Lung (tissue), 12 donors: ENCODE measurements around the gene XRCC5. TPM values are rescaled to one million over a fixed set of nuclear protein-coding genes. Genes with fewer than 3 reads are reported as not detected.

ENCODE experiments used
- ATAC-seq: fragments of 200-7000 bp; cut with Tn5 transposase; one replicate; pipeline ENCODE4 v1.9.1; 2020; ENCODE audit warnings: moderate number of reproducible peaks; ENCODE audit not compliant: insufficient read depth, low FRiP score
- DNase-seq, 3 donors: peaks; one replicate each; pipeline ENCODE4 v3.0.0-alpha.2; 2013 to 2017
- H3K27ac ChIP-seq, 2 donors: one replicate each; pipeline ENCODE4 v1.5.1; 2013; ENCODE audit warnings: mild to moderate bottlenecking in 2 of 2, moderate library complexity in 2 of 2, control low read depth in 1 of 2, inconsistent platforms in 1 of 2, low read depth in 1 of 2, low read length in 1 of 2
- H3K27me3 ChIP-seq, 3 donors: one replicate each; pipeline ENCODE4 v1.5.1; 2013; ENCODE audit warnings: low read length in 2 of 3; ENCODE audit not compliant: control insufficient read depth in 3 of 3, insufficient read depth in 3 of 3
- H3K36me3 ChIP-seq, 4 donors: one replicate each; pipeline ENCODE4 v1.5.1; 2013; ENCODE audit warnings: low read length in 4 of 4, mild to moderate bottlenecking in 1 of 4, moderate library complexity in 1 of 4; ENCODE audit not compliant: control insufficient read depth in 4 of 4, insufficient read depth in 4 of 4
- H3K4me1 ChIP-seq, 5 donors: one replicate each; pipeline ENCODE4 v1.5.1; 2013; ENCODE audit warnings: low read length in 5 of 5, mild to moderate bottlenecking in 2 of 5, moderate library complexity in 1 of 5; ENCODE audit not compliant: control insufficient read depth in 5 of 5, insufficient read depth in 5 of 5
- H3K4me3 ChIP-seq: one replicate; pipeline ENCODE4 v1.5.1; 2013; ENCODE audit warnings: mild to moderate bottlenecking, control low read depth, moderate library complexity
- H3K9ac ChIP-seq, 2 donors: one replicate each; pipeline ENCODE4 v1.5.1; 2013; ENCODE audit warnings: low read length in 2 of 2, control low read depth in 1 of 2; ENCODE audit not compliant: insufficient read depth in 1 of 2
- H3K9me3 ChIP-seq, 4 donors: one replicate each; pipeline ENCODE4 v1.5.1; 2013; ENCODE audit warnings: low read length in 3 of 4, mild to moderate bottlenecking in 1 of 4, moderate library complexity in 1 of 4; ENCODE audit not compliant: control insufficient read depth in 4 of 4, insufficient read depth in 3 of 4
- WGBS, 2 donors: extraction: QIAGEN DNeasy Blood & Tissue Kit; methylation state at CpG; one replicate each; pipeline ENCODE4 v1.1.7; 2013; 5-methylcytosine and 5-hydroxymethylcytosine counted together
- polyA plus RNA-seq, 2 donors: library from polyadenylated mRNA; stranded (reverse); fragments of 200-250 nt; gene quantifications; one replicate each; pipeline ENCODE4 v1.2.1, GENCODE V29; 2013
- total RNA-seq, 2 donors: library from RNA; depleted of rRNA in 1 of 2; stranded (reverse); fragments of >200 nt in 1 of 2; gene quantifications; one replicate each; pipeline ENCODE4 v1.2.1, GENCODE V29; 2014 to 2021
- TF ChIP-seq, protein P1 (sequence below): IDR thresholded peaks from 2 replicates; pipeline ENCODE4 v1.5.1; 2012; ENCODE audit warnings: mild to moderate bottlenecking; ENCODE audit errors: control extremely low read depth, extremely low read depth
- donor health status: control.
- donor health status: control.
- donor health status: Bipolar disorder and iron deficiency.
- donor health status: healthy.
- donor health status: DM: yes; HTN: yes; CAD: no.

Gene XRCC5
- total and polyA plus RNA-seq, 4 donors = 67.3 to 200 (median 144) TPM

DNA sequence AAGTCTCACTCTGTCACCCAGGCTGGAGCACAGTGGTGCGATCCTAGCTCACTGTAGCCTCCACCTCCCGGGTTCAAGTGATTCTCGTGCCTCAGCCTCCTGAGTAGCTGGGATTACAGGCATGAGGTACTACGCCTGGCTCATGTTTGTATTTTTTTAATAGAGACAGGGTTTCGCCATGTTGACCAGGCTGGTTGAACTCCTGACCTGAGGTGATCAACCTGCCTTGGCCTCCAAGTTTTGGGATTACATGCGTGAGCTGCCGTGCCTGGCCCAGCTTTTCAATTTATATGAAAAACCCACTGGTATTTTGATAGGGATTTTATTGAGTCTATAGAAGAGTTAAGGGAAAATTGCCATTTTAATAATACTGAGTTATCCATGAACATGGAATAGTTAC, 63.3 kb downstream of the XRCC5 start:
- H3K9ac ChIP-seq = no peak overlapping the region
- H3K9me3 ChIP-seq = peaks cover 0 to 2% (median 0%) of the 10 kb centered on the region in 4 donors
- H3K4me3 ChIP-seq = no peak overlapping the region
- H3K4me1 ChIP-seq = no peaks in the 10 kb centered on the region
- no peak for ATAC-seq
- DNase-seq = no peak
- 95 to 98% methylated on average over 7 of the region's 7 CpGs for WGBS, 2 donors
- peaks cover 16 to 40% (median 31%) of the 10 kb centered on the region in 4 donors for H3K36me3 ChIP-seq
- no peak overlapping the region for H3K27ac ChIP-seq
- TF ChIP-seq, protein P1, sequence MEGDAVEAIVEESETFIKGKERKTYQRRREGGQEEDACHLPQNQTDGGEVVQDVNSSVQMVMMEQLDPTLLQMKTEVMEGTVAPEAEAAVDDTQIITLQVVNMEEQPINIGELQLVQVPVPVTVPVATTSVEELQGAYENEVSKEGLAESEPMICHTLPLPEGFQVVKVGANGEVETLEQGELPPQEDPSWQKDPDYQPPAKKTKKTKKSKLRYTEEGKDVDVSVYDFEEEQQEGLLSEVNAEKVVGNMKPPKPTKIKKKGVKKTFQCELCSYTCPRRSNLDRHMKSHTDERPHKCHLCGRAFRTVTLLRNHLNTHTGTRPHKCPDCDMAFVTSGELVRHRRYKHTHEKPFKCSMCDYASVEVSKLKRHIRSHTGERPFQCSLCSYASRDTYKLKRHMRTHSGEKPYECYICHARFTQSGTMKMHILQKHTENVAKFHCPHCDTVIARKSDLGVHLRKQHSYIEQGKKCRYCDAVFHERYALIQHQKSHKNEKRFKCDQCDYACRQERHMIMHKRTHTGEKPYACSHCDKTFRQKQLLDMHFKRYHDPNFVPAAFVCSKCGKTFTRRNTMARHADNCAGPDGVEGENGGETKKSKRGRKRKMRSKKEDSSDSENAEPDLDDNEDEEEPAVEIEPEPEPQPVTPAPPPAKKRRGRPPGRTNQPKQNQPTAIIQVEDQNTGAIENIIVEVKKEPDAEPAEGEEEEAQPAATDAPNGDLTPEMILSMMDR = no peak
- no peaks in the 10 kb centered on the region for H3K27me3 ChIP-seq

DNA sequence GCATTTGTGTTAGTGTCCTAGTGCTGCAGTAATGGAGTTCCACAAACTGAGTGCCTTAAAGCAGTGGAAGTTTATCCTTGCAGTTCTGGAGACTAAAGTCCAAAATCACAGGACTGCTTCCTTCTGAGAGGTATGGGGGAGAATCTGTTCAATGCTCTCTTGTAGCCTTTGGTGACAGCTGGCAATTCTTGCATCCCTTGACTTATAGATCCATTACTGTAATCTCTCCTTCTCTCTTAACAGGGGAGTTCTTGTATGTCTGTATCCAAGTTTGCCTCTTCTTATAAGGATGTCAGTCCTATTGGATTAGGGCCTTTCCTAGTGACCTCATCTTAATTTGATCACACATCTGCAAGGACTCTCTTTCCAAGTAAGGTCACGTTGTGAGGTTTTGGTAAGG, 69.9 kb downstream of the XRCC5 start:
- DNase-seq (no peak), ATAC-seq (no peak)
- peaks cover 0 to 2% (median 0%) of the 10 kb centered on the region in 4 donors for H3K9me3 ChIP-seq
- no peaks in the 10 kb centered on the region for H3K27me3 ChIP-seq
- TF ChIP-seq, protein P1 = no peak
- H3K4me3 ChIP-seq = no peak overlapping the region
- no peak overlapping the region for H3K9ac ChIP-seq
- H3K4me1 ChIP-seq = no peaks in the 10 kb centered on the region
- H3K36me3 ChIP-seq = peaks cover 20 to 36% (median 34%) of the 10 kb centered on the region in 4 donors
- no peak overlapping the region for H3K27ac ChIP-seq
- 89 to 92% methylated on average over 1 of the region's 1 CpG for WGBS, 2 donors

DNA sequence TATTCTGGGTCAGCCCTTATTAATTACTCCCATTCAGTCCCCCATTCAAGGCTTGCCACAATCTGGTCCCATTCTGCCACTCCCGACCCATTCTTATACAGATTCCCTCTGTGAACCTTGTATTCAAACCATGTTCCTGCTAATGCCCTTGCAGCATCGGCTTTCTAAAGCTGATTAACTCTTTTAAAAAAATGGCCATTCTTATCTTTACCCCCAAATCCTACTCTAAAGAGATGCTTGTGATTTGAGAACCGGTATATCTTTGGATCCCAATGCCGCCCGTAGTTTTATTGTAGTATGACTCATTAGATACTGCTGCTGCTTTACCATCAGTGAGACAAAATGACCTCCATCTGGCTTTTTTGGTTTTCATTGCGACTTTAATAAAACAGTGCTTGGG, 72.2 kb downstream of the XRCC5 start:
- Histone ChIP-seq H3K27me3 (no peaks in the 10 kb centered on the region), H3K4me3 (no peak overlapping the region), H3K27ac (no peak overlapping the region), H3K4me1 (no peaks in the 10 kb centered on the region), H3K9me3 (no peaks in the 10 kb centered on the region), H3K9ac (no peak overlapping the region), H3K36me3 (peaks cover 13 to 29% (median 23%) of the 10 kb centered on the region in 4 donors)
- TF ChIP-seq, protein P1 = no peak
- DNase-seq (no peak), ATAC-seq (no peak)
- 96 to 97% methylated on average over 6 of the region's 6 CpGs for WGBS, 2 donors

DNA sequence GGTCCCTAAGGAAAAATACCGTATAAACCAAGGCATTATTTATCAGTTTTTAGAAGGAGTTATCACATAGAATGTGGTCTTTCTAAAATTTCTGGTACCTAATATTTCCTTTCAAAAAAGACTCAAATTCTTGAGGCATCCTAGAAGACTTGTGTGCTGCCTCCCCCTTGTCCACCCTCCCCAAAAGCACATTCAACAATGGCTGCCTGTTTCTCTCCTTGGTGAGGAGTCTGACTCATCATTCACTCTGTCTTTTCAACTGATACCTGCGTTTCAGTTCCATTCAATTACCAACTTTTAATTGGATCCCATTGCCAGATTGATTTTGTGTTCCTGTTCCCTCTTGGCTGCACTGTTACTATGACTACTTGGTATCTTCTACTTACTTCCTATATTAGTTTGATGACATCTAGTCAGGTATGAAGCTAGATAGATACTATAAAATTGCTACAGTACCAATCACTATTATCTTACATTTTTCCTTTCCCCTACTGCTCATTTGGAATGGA, 72.9 kb downstream of the XRCC5 start:
- DNase-seq (no peak), ATAC-seq (no peak)
- Histone ChIP-seq H3K27me3 (no peaks in the 10 kb centered on the region), H3K36me3 (peaks cover 13 to 29% (median 23%) of the 10 kb centered on the region in 4 donors), H3K4me3 (no peak overlapping the region), H3K4me1 (peaks cover 0 to 5% (median 0%) of the 10 kb centered on the region in 5 donors), H3K9me3 (no peaks in the 10 kb centered on the region), H3K9ac (no peak overlapping the region), H3K27ac (no peak overlapping the region)
- TF ChIP-seq, protein P1 = no peak
- WGBS, 2 donors = 84 to 93% methylated on average over 2 of the region's 2 CpGs
